ENCODE measurements around the gene ARHGAP22.
A peak's percentile ranks its signal among the peaks of the same experiment; 100 is the strongest.

ARHGAP22 gene

GRCh38 chr10:48514255-48514654, 90.6 kb downstream of the ARHGAP22 start:
- Histone ChIP-seq H3K36me3 (ENCODE audit: control insufficient read depth in 1 of 2, insufficient read depth in 2 of 2, low read depth in 1 of 2, low read length in 2 of 2) (peaks cover 3 to 78% of the 10 kb centered on the region in 2 experiments), H3K4ac (ENCODE audit: low read depth in 1 of 2, low read length in 2 of 2) (no peak overlapping the region), H3K9me3 (ENCODE audit: control insufficient read depth, low read length) (peaks cover 34% of the 10 kb centered on the region), H4K8ac (ENCODE audit: low read length) (no peak overlapping the region), H4K91ac (ENCODE audit: low read length) (no peak overlapping the region), H3K4me1 (ENCODE audit: control insufficient read depth, insufficient read depth, low read depth, low read length) (peaks cover 7% of the 10 kb centered on the region), H3K79me1 (replicated peaks; ENCODE audit: low read length, poor library complexity, severe bottlenecking) (peaks cover 21% of the 10 kb centered on the region), H2BK5ac (ENCODE audit: low read depth, low read length, poor library complexity, severe bottlenecking) (no peak overlapping the region), H3K27ac (ENCODE audit: low read length, poor library complexity, severe bottlenecking) (no peak overlapping the region), H2BK120ac (ENCODE audit: low read depth, low read length) (no peak overlapping the region), H3K27me3 (ENCODE audit: control insufficient read depth in 1 of 2, insufficient read depth in 1 of 2, low read length in 2 of 2) (no peaks in the 10 kb centered on the region), H2AFZ (ENCODE audit: low read depth, low read length) (no peak overlapping the region), H2BK12ac (ENCODE audit: low read length in 2 of 2) (no peak overlapping the region), H3K4me3 (ENCODE audit: insufficient read depth in 1 of 2, low read depth in 1 of 2, low read length in 2 of 2) (no peak overlapping the region), H3K4me2 (ENCODE audit: low read length, poor library complexity, severe bottlenecking) (no peak overlapping the region), H3K23ac (ENCODE audit: low read length in 2 of 2) (no peak overlapping the region), H3K14ac (ENCODE audit: low read length in 2 of 2) (no peak overlapping the region), H3K18ac (ENCODE audit: low read depth in 1 of 2, low read length in 2 of 2) (no peak overlapping the region), H2BK15ac (ENCODE audit: low read depth, poor library complexity, severe bottlenecking) (no peak overlapping the region), H2AK5ac (ENCODE audit: low read length, severe bottlenecking) (no peak overlapping the region), H3K9ac (ENCODE audit: low read length) (no peak overlapping the region)
- no CpG with 5 or more reads among the region's 1 CpG for whole genome bisulfite sequencing
- DNase-seq, result no peak

DNA sequence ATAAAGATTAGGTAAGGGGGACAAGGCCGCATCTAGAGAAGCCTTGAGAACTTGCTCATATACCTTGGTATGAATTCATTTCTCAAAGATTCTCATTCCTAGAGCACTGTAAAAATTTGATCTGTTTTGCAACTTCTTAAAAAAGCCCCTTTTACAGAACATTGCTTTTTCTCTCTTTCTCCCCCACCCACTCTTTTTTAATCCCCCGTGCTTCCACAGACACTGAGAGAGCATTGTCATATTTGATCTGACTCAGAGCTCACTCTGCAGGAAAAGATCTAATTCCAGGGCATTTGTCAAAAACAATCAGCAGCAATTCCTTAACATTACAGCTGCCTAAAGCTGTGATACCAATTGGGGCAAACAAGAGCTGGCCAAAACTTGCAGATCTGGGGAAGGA, 92.0 kb downstream of the ARHGAP22 start:
- H4K8ac ChIP-seq (ENCODE audit: low read length), result no peak overlapping the region
- no peak for DNase-seq
- no peak overlapping the region for H3K27ac ChIP-seq (ENCODE audit: low read length, poor library complexity, severe bottlenecking)
- H2AFZ ChIP-seq (ENCODE audit: low read depth, low read length), result no peak overlapping the region
- no peaks in the 10 kb centered on the region for H3K27me3 ChIP-seq (ENCODE audit: control insufficient read depth in 1 of 2, insufficient read depth in 1 of 2, low read length in 2 of 2)
- H3K14ac ChIP-seq (ENCODE audit: low read length in 2 of 2), result no peak overlapping the region
- peaks cover 7% of the 10 kb centered on the region for H3K4me1 ChIP-seq (ENCODE audit: control insufficient read depth, insufficient read depth, low read depth, low read length)
- H3K36me3 ChIP-seq (ENCODE audit: control insufficient read depth in 1 of 2, insufficient read depth in 2 of 2, low read depth in 1 of 2, low read length in 2 of 2), result peaks cover 0 to 76% of the 10 kb centered on the region in 2 experiments
- no peak overlapping the region for H2BK15ac ChIP-seq (ENCODE audit: low read depth, poor library complexity, severe bottlenecking)
- no peak overlapping the region for H2BK12ac ChIP-seq (ENCODE audit: low read length in 2 of 2)
- H2BK120ac ChIP-seq (ENCODE audit: low read depth, low read length), result no peak overlapping the region
- H2AK5ac ChIP-seq (ENCODE audit: low read length, severe bottlenecking), result peak overlapping the region; percentile 27
- no peak overlapping the region for H2BK5ac ChIP-seq (ENCODE audit: low read depth, low read length, poor library complexity, severe bottlenecking)
- H3K18ac ChIP-seq (ENCODE audit: low read depth in 1 of 2, low read length in 2 of 2), result no peak overlapping the region
- no peak overlapping the region for H3K9ac ChIP-seq (ENCODE audit: low read length)
- H3K9me3 ChIP-seq (ENCODE audit: control insufficient read depth, low read length), result peaks cover 34% of the 10 kb centered on the region
- no peak overlapping the region for H3K23ac ChIP-seq (ENCODE audit: low read length in 2 of 2)
- no peak overlapping the region for H3K4ac ChIP-seq (ENCODE audit: low read depth in 1 of 2, low read length in 2 of 2)
- WGBS, result 100% methylated on average over 2 of the region's 2 CpGs
- peaks cover 19% of the 10 kb centered on the region for H3K79me1 ChIP-seq (replicated peaks; ENCODE audit: low read length, poor library complexity, severe bottlenecking)
- H3K4me3 ChIP-seq (ENCODE audit: insufficient read depth in 1 of 2, low read depth in 1 of 2, low read length in 2 of 2), result peak overlapping the region in 1 of 2 experiments; percentile 0
- H4K91ac ChIP-seq (ENCODE audit: low read length), result no peak overlapping the region
- H3K4me2 ChIP-seq (ENCODE audit: low read length, poor library complexity, severe bottlenecking), result no peak overlapping the region

- peaks cover 34% of the 10 kb centered on the region for H3K9me3 ChIP-seq (ENCODE audit: control insufficient read depth, low read length)
- peaks cover 13% of the 10 kb centered on the region for H3K79me1 ChIP-seq (replicated peaks; ENCODE audit: low read length, poor library complexity, severe bottlenecking)
- H2BK5ac ChIP-seq (ENCODE audit: low read depth, low read length, poor library complexity, severe bottlenecking), result no peak overlapping the region
- H2BK15ac ChIP-seq (ENCODE audit: low read depth, poor library complexity, severe bottlenecking), result no peak overlapping the region
- H2BK120ac ChIP-seq (ENCODE audit: low read depth, low read length), result no peak overlapping the region
- H3K4ac ChIP-seq (ENCODE audit: low read depth in 1 of 2, low read length in 2 of 2), result no peak overlapping the region
- H2AFZ ChIP-seq (ENCODE audit: low read depth, low read length), result no peak overlapping the region
- H3K4me2 ChIP-seq (ENCODE audit: low read length, poor library complexity, severe bottlenecking), result no peak overlapping the region
- H3K18ac ChIP-seq (ENCODE audit: low read depth in 1 of 2, low read length in 2 of 2), result no peak overlapping the region
- no peak overlapping the region for H4K8ac ChIP-seq (ENCODE audit: low read length)
- H3K4me3 ChIP-seq (ENCODE audit: insufficient read depth in 1 of 2, low read depth in 1 of 2, low read length in 2 of 2), result no peak overlapping the region
- DNase-seq, result no peak
- H2AK5ac ChIP-seq (ENCODE audit: low read length, severe bottlenecking), result no peak overlapping the region
- no peaks in the 10 kb centered on the region for H3K27me3 ChIP-seq (ENCODE audit: control insufficient read depth in 1 of 2, insufficient read depth in 1 of 2, low read length in 2 of 2)
- H2BK12ac ChIP-seq (ENCODE audit: low read length in 2 of 2), result no peak overlapping the region
- H3K14ac ChIP-seq (ENCODE audit: low read length in 2 of 2), result no peak overlapping the region
- peaks cover 0 to 70% of the 10 kb centered on the region in 2 experiments for H3K36me3 ChIP-seq (ENCODE audit: control insufficient read depth in 1 of 2, insufficient read depth in 2 of 2, low read depth in 1 of 2, low read length in 2 of 2)
- no peak overlapping the region for H3K9ac ChIP-seq (ENCODE audit: low read length)
- H4K91ac ChIP-seq (ENCODE audit: low read length), result no peak overlapping the region
- H3K4me1 ChIP-seq (ENCODE audit: control insufficient read depth, insufficient read depth, low read depth, low read length), result peaks cover 9% of the 10 kb centered on the region
- WGBS, result 75% methylated on average over 1 of the region's 1 CpG
- no peak overlapping the region for H3K23ac ChIP-seq (ENCODE audit: low read length in 2 of 2)
- H3K27ac ChIP-seq (ENCODE audit: low read length, poor library complexity, severe bottlenecking), result no peak overlapping the region
Observed at GRCh38 chr10:48511875-48512231, 93.0 kb downstream of the ARHGAP22 start.

DNA sequence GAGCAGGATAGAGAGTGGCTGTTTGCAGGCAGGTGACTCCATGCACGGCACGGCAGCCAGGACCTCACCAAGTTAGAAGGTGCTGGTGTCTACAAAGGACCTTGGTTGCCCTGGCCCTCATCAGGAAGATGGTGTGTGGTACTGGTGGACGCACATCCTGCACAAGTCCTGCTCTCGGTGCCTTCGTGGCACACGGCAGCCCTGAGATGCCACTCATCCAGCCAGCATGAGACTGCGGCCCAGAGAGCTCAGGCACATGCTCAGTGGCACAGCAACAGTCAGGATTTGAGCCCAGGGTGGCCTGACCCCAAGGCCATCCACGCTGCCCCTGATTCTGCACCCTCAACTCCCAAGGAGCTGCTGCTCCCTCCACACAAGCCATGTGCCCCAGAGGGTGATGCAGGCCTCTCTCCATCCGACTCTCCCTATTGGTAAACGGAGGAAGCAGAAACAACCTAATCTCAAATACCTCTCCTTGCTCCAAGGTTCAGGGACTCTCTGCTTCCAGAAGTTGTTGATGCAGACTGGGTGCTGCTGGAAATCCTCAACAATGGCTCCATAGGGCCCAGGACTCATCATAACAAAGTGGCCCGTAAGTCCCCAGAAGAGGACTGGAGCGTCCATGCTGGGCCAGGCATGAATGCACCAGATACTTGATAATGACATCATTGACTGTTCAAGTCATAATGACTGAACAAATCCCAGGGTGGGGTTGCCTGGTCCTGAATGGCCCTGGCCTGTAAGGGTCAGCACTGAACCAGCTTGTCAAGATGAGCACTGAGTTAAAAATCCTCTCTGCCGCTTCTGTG, 93.6 kb downstream of the ARHGAP22 start:
- Histone ChIP-seq H3K4ac (ENCODE audit: low read depth in 1 of 2, low read length in 2 of 2) (no peak overlapping the region), H4K91ac (ENCODE audit: low read length) (no peak overlapping the region), H3K4me3 (ENCODE audit: insufficient read depth in 1 of 2, low read depth in 1 of 2, low read length in 2 of 2) (no peak overlapping the region), H3K14ac (ENCODE audit: low read length in 2 of 2) (no peak overlapping the region), H3K9me3 (ENCODE audit: control insufficient read depth, low read length) (peaks cover 31% of the 10 kb centered on the region), H3K4me1 (ENCODE audit: control insufficient read depth, insufficient read depth, low read depth, low read length) (peaks cover 9% of the 10 kb centered on the region), H2AFZ (ENCODE audit: low read depth, low read length) (no peak overlapping the region), H3K27me3 (ENCODE audit: control insufficient read depth in 1 of 2, insufficient read depth in 1 of 2, low read length in 2 of 2) (no peaks in the 10 kb centered on the region), H3K36me3 (ENCODE audit: control insufficient read depth in 1 of 2, insufficient read depth in 2 of 2, low read depth in 1 of 2, low read length in 2 of 2) (peaks cover 0 to 69% of the 10 kb centered on the region in 2 experiments), H3K27ac (ENCODE audit: low read length, poor library complexity, severe bottlenecking) (no peak overlapping the region), H2BK5ac (ENCODE audit: low read depth, low read length, poor library complexity, severe bottlenecking) (no peak overlapping the region), H4K8ac (ENCODE audit: low read length) (no peak overlapping the region), H3K4me2 (ENCODE audit: low read length, poor library complexity, severe bottlenecking) (no peak overlapping the region), H3K79me1 (replicated peaks; ENCODE audit: low read length, poor library complexity, severe bottlenecking) (peaks cover 13% of the 10 kb centered on the region), H2BK120ac (ENCODE audit: low read depth, low read length) (no peak overlapping the region), H3K9ac (ENCODE audit: low read length) (no peak overlapping the region), H3K18ac (ENCODE audit: low read depth in 1 of 2, low read length in 2 of 2) (no peak overlapping the region), H2BK15ac (ENCODE audit: low read depth, poor library complexity, severe bottlenecking) (no peak overlapping the region), H2AK5ac (ENCODE audit: low read length, severe bottlenecking) (no peak overlapping the region), H2BK12ac (ENCODE audit: low read length in 2 of 2) (no peak overlapping the region), H3K23ac (ENCODE audit: low read length in 2 of 2) (no peak overlapping the region)
- no peak for DNase-seq
- WGBS, result 92% methylated on average over 13 of the region's 13 CpGs

Measured in mesenchymal stem cell (in vitro differentiated cells and primary cell).